ENCODE measurements around the gene RGS12. TPM values are rescaled to one million over a fixed set of nuclear protein-coding genes. Genes with fewer than 3 reads are reported as not detected.
A peak's percentile ranks its signal among the peaks of the same experiment; 100 is the strongest.
"Not testable (repeated sequence)": the region's sequence is repeated elsewhere in the genome, so short reads cannot be mapped to it uniquely, and the experiment has no call there.

The RGS12 gene
- total and polyA plus RNA-seq, 4 experiments from 2014 or later = 0.93 to 10.6 (median 6.0) TPM

DNA sequence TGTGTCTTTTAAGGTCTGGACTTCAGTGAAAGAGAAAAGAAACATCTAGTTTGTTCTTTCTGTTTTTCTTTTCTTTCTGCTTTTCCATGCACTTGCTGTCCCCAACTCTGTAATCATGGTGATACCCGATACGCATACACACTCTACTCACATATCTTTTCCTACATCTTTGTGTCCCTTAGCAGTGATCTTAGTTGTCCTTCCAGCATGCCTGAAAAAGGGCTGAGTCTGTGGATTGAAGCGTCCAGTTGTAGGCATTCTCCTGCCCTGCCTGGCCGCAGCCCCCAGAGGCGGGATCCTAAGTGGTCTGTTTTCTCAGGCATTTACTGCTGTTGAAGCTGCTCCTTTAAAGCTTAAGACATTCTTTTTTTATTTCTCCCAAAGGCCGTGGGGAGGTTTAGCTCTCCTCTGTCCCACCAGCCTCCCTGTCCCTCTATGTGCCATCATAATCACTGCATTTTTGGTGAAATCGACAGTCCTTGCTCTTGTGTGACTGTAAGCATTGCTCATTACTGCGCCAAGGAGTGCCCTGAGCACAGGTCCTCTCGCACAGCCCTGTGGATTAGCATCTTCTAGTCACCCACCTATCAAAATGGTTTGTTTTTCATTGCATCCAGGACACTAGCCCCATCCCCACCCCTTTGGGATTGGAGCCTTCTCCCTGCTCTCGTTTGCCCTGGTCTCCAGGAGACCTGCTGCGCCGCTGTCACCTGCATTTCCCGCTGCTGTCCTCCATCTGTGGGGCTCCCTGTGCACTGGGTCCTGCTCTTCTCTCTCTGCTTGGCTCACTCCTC lies 4.4 kb downstream of the RGS12 start:
- ChIA-PET CTCF (ENCODE audit: partially characterized antibody) (interaction anchor here (1.9 kb wide), 1 partner anchor 103 kb away, joined by 4 read pairs; no protein-coding TSS in a partner anchor), POLR2A (ENCODE audit: partially characterized antibody) (no interaction called here)
- intact Hi-C loops (cut with micrococcal nuclease) = no loop called here
- Mint-ChIP-seq H3K4me3 (peak overlapping the region in 1 of 8 donors; percentile 3), H3K27ac (peak overlapping the region in 4 of 7 donors; percentile 16 to 88 (median 56)), H3K36me3 (no peaks in the 10 kb centered on the region), H3K9me3 (peaks cover 0 to 8% (median 0%) of the 10 kb centered on the region in 8 donors), H3K4me1 (peaks cover 17 to 35% (median 22%) of the 10 kb centered on the region in 4 donors), H3K27me3 (no peaks in the 10 kb centered on the region)
- no peaks in the 10 kb centered on the region for H3K27me3 ChIP-seq (ENCODE audit: insufficient read depth, low read length)
- no peaks in the 10 kb centered on the region for H3K36me3 ChIP-seq (ENCODE audit: insufficient read depth, low read length)
- H3K27ac ChIP-seq (ENCODE audit: low read depth, low read length) = no peak overlapping the region
- no peak overlapping the region for H3K4me3 ChIP-seq (ENCODE audit: low read length in 2 of 2)
- DNase-seq = no peak
- H3K4me1 ChIP-seq (ENCODE audit: insufficient read depth, low read length) = peaks cover 12% of the 10 kb centered on the region
- H3K9me3 ChIP-seq (ENCODE audit: control insufficient read depth in 1 of 2, low read length in 2 of 2) = no peaks in the 10 kb centered on the region

GRCh38 chr4:3299122-3299975 lies 6.5 kb downstream of the RGS12 start:
- Histone ChIP-seq H3K4me1 (ENCODE audit: insufficient read depth, low read length) (peaks cover 33% of the 10 kb centered on the region), H3K9me3 (ENCODE audit: control insufficient read depth in 1 of 2, low read length in 2 of 2) (no peaks in the 10 kb centered on the region), H3K36me3 (ENCODE audit: insufficient read depth, low read length) (no peaks in the 10 kb centered on the region), H3K27ac (ENCODE audit: low read depth, low read length) (no peak overlapping the region), H3K27me3 (ENCODE audit: insufficient read depth, low read length) (no peaks in the 10 kb centered on the region), H3K4me3 (ENCODE audit: low read length in 2 of 2) (no peak overlapping the region)
- Mint-ChIP-seq H3K27ac (peak overlapping the region in 3 of 7 donors; percentile 1 to 22 (median 15)), H3K4me1 (peaks cover 27 to 46% (median 35%) of the 10 kb centered on the region in 4 donors), H3K9me3 (peaks cover 0 to 8% (median 0%) of the 10 kb centered on the region in 8 donors), H3K27me3 (peaks cover 0 to 2% of the 10 kb centered on the region in 2 donors), H3K36me3 (peaks cover 0 to 3% of the 10 kb centered on the region in 2 donors), H3K4me3 (no peak overlapping the region)
- POLR2A ChIA-PET (ENCODE audit: partially characterized antibody) = no interaction called here
- intact Hi-C loops (cut with micrococcal nuclease) = no loop called here
- no peak for DNase-seq
- CTCF ChIA-PET (ENCODE audit: partially characterized antibody) = interaction anchor here (1.9 kb wide), 1 partner anchor 105 kb away, joined by 4 read pairs; no protein-coding TSS in a partner anchor

DNA sequence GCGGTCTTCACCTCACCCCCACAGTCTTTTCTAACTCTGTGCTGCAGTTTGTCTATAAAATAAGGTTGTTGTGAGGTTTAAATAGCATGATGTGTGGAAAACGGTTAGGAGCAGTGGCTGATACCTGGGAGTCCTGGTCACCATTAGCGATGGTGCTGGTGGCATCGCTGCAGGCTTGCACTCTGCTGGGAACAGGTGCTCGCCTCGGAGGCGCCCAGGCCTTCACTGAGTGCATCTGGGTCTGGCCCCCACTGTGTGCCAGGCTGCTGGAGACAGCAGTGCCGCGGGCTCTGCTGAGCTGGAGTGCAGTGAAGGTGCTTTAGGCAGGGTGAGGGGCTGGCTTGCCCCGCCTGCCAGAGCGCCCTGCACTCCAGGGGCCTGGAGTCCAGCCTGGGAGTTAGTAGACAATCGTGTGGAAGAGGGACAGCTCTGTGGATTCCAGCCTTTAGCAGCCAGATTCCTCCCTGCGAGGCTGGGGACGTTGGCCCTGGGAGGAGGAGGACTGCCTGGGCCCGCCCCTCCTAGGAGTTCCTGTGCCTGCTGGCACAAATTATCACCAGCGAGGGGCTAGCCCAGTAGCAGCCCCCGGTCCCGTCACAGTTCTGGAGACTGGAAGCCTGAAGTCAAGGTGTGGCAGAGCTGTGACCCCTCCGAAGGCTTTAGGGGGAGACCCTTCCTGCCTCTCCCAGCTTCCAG lies 7.3 kb downstream of the RGS12 start:
- peaks cover 0 to 2% of the 10 kb centered on the region in 2 donors for H3K27me3 Mint-ChIP-seq
- Histone ChIP-seq H3K4me1 (ENCODE audit: insufficient read depth, low read length) (peaks cover 41% of the 10 kb centered on the region), H3K4me3 (ENCODE audit: low read length in 2 of 2) (no peak overlapping the region), H3K36me3 (ENCODE audit: insufficient read depth, low read length) (no peaks in the 10 kb centered on the region), H3K27me3 (ENCODE audit: insufficient read depth, low read length) (no peaks in the 10 kb centered on the region), H3K27ac (ENCODE audit: low read depth, low read length) (no peak overlapping the region), H3K9me3 (ENCODE audit: control insufficient read depth in 1 of 2, low read length in 2 of 2) (no peaks in the 10 kb centered on the region)
- H3K27ac Mint-ChIP-seq = peak overlapping the region in 2 of 7 donors; percentile 15 to 22
- H3K9me3 Mint-ChIP-seq = peaks cover 0 to 8% (median 0%) of the 10 kb centered on the region in 8 donors
- H3K36me3 Mint-ChIP-seq = peaks cover 0 to 3% of the 10 kb centered on the region in 2 donors
- H3K4me3 Mint-ChIP-seq = no peak overlapping the region
- ChIA-PET CTCF (ENCODE audit: partially characterized antibody) (no interaction called here), POLR2A (ENCODE audit: partially characterized antibody) (no interaction called here)
- no peak for DNase-seq
- peaks cover 28 to 48% (median 40%) of the 10 kb centered on the region in 4 donors for H3K4me1 Mint-ChIP-seq
- intact Hi-C loops (cut with micrococcal nuclease) = loop anchor here (5.0 kb wide), 1 partner anchor 47 kb away; no protein-coding TSS in a partner anchor

GRCh38 chr4:3300882-3301281 lies 8.1 kb downstream of the RGS12 start:
- H3K4me3 ChIP-seq (ENCODE audit: low read length in 2 of 2); CTCF ChIA-PET (ENCODE audit: partially characterized antibody); H3K36me3 Mint-ChIP-seq; H3K9me3 ChIP-seq (ENCODE audit: control insufficient read depth in 1 of 2, low read length in 2 of 2); H3K27me3 Mint-ChIP-seq; H3K27me3 ChIP-seq (ENCODE audit: insufficient read depth, low read length); DNase-seq; H3K27ac ChIP-seq (ENCODE audit: low read depth, low read length); H3K9me3 Mint-ChIP-seq; POLR2A ChIA-PET (ENCODE audit: partially characterized antibody); H3K36me3 ChIP-seq (ENCODE audit: insufficient read depth, low read length): not testable (repeated sequence)
- Mint-ChIP-seq H3K4me3 (peak overlapping the region in 4 of 8 donors; percentile 36 to 93 (median 65)), H3K4me1 (peaks cover 36 to 56% (median 45%) of the 10 kb centered on the region in 4 donors), H3K27ac (peak overlapping the region in 6 of 7 donors; percentile 14 to 92 (median 77))
- peaks cover 48% of the 10 kb centered on the region for H3K4me1 ChIP-seq (ENCODE audit: insufficient read depth, low read length)
- intact Hi-C loops (cut with micrococcal nuclease) = loop anchor here (5.0 kb wide), 1 partner anchor 46 kb away; no protein-coding TSS in a partner anchor

DNA sequence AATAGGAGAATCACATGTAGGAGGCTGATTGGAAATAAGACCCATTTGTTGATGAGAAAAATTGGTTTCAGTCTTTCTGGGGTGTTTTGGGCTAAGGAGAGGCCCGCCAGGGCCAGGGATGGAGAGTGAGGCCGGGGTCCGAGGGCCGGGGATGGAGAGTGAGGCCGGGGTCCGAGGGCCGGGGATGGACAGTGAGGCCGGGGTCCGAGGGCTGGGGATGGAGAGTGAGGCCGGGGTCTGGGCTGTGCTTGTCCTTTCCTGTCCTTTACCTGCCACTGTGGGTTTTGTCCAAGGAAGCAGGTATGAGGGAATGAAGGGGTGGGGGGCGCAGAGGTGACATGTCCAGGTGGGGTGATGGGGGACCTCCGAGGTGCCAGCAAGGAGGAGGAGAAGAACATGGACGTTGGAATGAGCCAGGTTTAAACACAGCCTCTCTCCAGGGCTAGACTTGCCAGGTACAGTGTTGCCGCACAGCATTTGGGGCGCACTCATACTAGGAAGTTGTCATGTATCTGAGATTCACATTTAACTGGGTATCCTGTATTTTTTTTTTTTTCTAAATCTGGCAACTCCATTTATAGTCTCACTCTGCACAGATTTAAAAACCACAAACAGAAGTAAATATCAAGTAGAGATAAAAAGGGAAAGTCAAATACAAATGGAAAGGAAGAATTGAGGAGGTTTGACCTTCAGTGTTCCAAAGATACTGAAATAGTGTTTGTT lies 8.8 kb downstream of the RGS12 start:
- H3K4me3 ChIP-seq (ENCODE audit: low read length in 2 of 2) = peak overlapping the region; percentile 3 to 30
- intact Hi-C loops (cut with micrococcal nuclease) = loop anchor here (1.0 to 5.0 kb wide), 2 partner anchors 9 to 46 kb away; no protein-coding TSS in a partner anchor
- Mint-ChIP-seq H3K4me1 (peaks cover 37 to 57% (median 45%) of the 10 kb centered on the region in 4 donors), H3K36me3 (peaks cover 0 to 3% of the 10 kb centered on the region in 2 donors), H3K4me3 (peak overlapping the region; percentile 77 to 93 (median 86)), H3K9me3 (peaks cover 0 to 8% (median 0%) of the 10 kb centered on the region in 8 donors), H3K27ac (peak overlapping the region; percentile 76 to 98 (median 91)), H3K27me3 (peaks cover 0 to 2% of the 10 kb centered on the region in 2 donors)
- no peak overlapping the region for H3K27ac ChIP-seq (ENCODE audit: low read depth, low read length)
- H3K4me1 ChIP-seq (ENCODE audit: insufficient read depth, low read length) = peaks cover 55% of the 10 kb centered on the region
- H3K9me3 ChIP-seq (ENCODE audit: control insufficient read depth in 1 of 2, low read length in 2 of 2) = no peaks in the 10 kb centered on the region
- H3K36me3 ChIP-seq (ENCODE audit: insufficient read depth, low read length) = no peaks in the 10 kb centered on the region
- POLR2A ChIA-PET (ENCODE audit: partially characterized antibody) = no interaction called here
- no peaks in the 10 kb centered on the region for H3K27me3 ChIP-seq (ENCODE audit: insufficient read depth, low read length)
- CTCF ChIA-PET (ENCODE audit: partially characterized antibody) = no interaction called here
- peak in 4 of 5 donors; percentile 24 to 63 (median 45) for DNase-seq

GRCh38 chr4:3302173-3302785 lies 9.5 kb downstream of the RGS12 start:
- peak overlapping the region; percentile 91 to 98 (median 94) for H3K27ac Mint-ChIP-seq
- peaks cover 0 to 3% of the 10 kb centered on the region in 2 donors for H3K36me3 Mint-ChIP-seq
- intact Hi-C loops (cut with micrococcal nuclease) = loop anchor here (1.0 to 5.0 kb wide), 2 partner anchors 10 to 45 kb away; no protein-coding TSS in a partner anchor
- H3K9me3 ChIP-seq (ENCODE audit: control insufficient read depth in 1 of 2, low read length in 2 of 2) = no peaks in the 10 kb centered on the region
- POLR2A ChIA-PET (ENCODE audit: partially characterized antibody) = no interaction called here
- peak; percentile 91 to 95 (median 93) for DNase-seq
- H3K9me3 Mint-ChIP-seq = peaks cover 0 to 8% (median 0%) of the 10 kb centered on the region in 8 donors
- no peaks in the 10 kb centered on the region for H3K27me3 ChIP-seq (ENCODE audit: insufficient read depth, low read length)
- peaks cover 55% of the 10 kb centered on the region for H3K4me1 ChIP-seq (ENCODE audit: insufficient read depth, low read length)
- H3K27ac ChIP-seq (ENCODE audit: low read depth, low read length) = no peak overlapping the region
- H3K36me3 ChIP-seq (ENCODE audit: insufficient read depth, low read length) = no peaks in the 10 kb centered on the region
- peaks cover 37 to 57% (median 45%) of the 10 kb centered on the region in 4 donors for H3K4me1 Mint-ChIP-seq
- CTCF ChIA-PET (ENCODE audit: partially characterized antibody) = interaction anchor here (1.0 kb wide), 1 partner anchor 108 kb away, joined by 3 read pairs; no protein-coding TSS in a partner anchor
- H3K4me3 ChIP-seq (ENCODE audit: low read length in 2 of 2) = peak overlapping the region; percentile 30 to 40
- peak overlapping the region; percentile 77 to 93 (median 87) for H3K4me3 Mint-ChIP-seq
- H3K27me3 Mint-ChIP-seq = peaks cover 0 to 2% of the 10 kb centered on the region in 2 donors
